Lower leg skin (tissue), 4 donors: ENCODE results near the gene PRMT9. TPM values are rescaled to one million over a fixed set of nuclear protein-coding genes. Genes with fewer than 3 reads are reported as not detected.

Experiments
- DNase-seq, 2 donors: peaks; one replicate each; pipeline ENCODE4 v3.0.0-alpha.2; 2019; ENCODE audit warnings: low spot score in 2 of 2
- H3K4me3 ChIP-seq: fragments of 200-600 bp; sonication (generic); 2 replicates; pipeline ENCODE4 v1.5.1; 2017; ENCODE audit warnings: mild to moderate bottlenecking, low read depth; ENCODE audit not compliant: poor library complexity, severe bottlenecking
- CTCF ChIP-seq, 3 donors: fragments of 450-650 bp; IDR thresholded peaks; one replicate each; pipeline ENCODE4 v1.5.1; 2016; ENCODE audit warnings: antibody characterized with exemption in 3 of 3, mild to moderate bottlenecking in 3 of 3, moderate library complexity in 2 of 3
- POLR2A ChIP-seq, 2 donors: fragments of 450-650 bp; IDR thresholded peaks; one replicate each; pipeline ENCODE4 v1.6.1; 2016 to 2017; ENCODE audit warnings: antibody characterized with exemption in 2 of 2, mild to moderate bottlenecking in 1 of 2, moderate library complexity in 1 of 2
- WGBS, 2 donors: methylation state at CpG; one replicate each; pipeline ENCODE4 v1.1.5; 2018; 5-methylcytosine and 5-hydroxymethylcytosine counted together
- intact Hi-C: fragments of 100-400 bp; cut with DNase I; formaldehyde crosslinking; loops from one replicate; pipeline ENCODE4 v1.15.0; 2023; ENCODE audit warnings: low total_unique reads
- total RNA-seq, 4 donors: library from RNA; depleted of rRNA; stranded (reverse); fragments of >200 nt; gene quantifications; one replicate each; pipeline ENCODE4 v1.1.0, GENCODE V29; 2016

Gene PRMT9
- total RNA-seq, 4 donors from 2014 or later = 7.6 to 10.3 (median 9.1) TPM

- 84 to 91% methylated on average over 8 of the region's 8 CpGs for WGBS, 2 donors
- intact Hi-C loops = no loop called here
- no peak overlapping the region for H3K4me3 ChIP-seq
- DNase-seq = peak; percentile 72 to 90
- no peak for TF ChIP-seq CTCF (IDR thresholded peaks at IDR 0.05)
- TF ChIP-seq POLR2A (IDR thresholded peaks at IDR 0.05) = no peak
Observed at GRCh38 chr4:147714575-147715401, 30.8 kb upstream of the PRMT9 start.

DNA sequence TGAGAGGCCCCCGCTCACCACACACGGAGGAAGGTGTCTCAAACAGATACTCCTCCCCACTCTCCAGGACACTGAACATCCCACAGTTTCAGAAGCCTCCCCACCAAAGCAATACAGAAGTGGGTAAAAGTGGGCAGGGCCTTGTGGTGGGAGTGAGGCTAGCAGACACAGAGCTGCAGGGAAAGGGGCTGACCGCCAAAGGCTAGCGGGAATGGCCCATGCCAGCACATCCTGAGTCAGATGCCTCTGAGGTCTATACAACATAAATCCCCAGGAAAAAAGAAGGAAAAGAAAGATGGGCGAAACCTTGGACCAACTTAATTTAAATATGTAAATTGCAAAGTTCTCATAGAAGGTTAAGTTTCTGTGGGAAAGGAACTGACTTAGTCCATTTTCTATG lies 26.0 kb upstream of the PRMT9 start:
- no peak for DNase-seq
- intact Hi-C loops = loop anchor here (2.0 kb wide), 1 partner anchor 157 kb away; no protein-coding TSS in a partner anchor
- WGBS, 2 donors = 92 to 98% methylated on average over 5 of the region's 5 CpGs
- H3K4me3 ChIP-seq = no peak overlapping the region
- TF ChIP-seq CTCF (IDR thresholded peaks at IDR 0.05) (no peak), POLR2A (IDR thresholded peaks at IDR 0.05) (no peak)

DNA sequence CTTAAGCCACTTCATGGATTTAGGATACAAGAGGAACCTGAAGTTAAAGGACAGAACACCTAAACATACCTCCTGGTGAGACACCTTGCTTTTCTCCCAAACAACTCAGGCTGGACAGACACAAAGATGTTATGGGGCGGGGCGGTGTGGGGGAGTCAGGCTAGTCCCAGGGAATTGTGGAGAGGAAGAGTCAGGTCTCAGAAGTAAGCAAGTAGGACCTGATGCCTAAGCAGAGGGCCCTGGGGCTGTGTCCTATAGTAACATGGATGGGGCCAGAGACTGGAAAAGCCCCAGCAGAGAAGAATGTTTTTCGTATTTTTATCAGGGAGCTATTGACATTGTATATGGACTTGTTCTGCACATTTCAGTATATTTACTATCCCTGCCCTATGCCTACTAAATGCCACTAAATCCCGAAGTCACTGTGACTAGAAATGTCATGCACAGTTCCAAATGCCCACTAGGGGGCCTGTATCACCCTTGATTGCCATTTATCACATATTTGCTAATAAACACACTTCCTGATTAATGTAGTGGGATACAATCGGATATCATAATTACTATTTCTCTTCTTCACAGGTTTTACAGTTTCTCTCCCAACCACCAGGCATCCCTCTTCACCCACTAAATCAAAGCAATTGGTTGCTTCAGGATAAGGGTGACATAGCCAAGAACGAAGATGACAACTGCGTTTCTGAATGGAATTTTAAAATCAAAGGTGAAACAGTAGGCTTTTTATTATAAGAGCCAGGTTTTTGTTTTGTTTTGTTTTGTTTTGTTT lies 24.1 kb upstream of the PRMT9 start:
- 33 to 39% methylated on average over 7 of the region's 7 CpGs for WGBS, 2 donors
- DNase-seq = peak in 1 of 2 donors; percentile 62
- no peak overlapping the region for H3K4me3 ChIP-seq
- TF ChIP-seq CTCF (IDR thresholded peaks at IDR 0.05) (peak in 1 of 3 donors; percentile 80), POLR2A (IDR thresholded peaks at IDR 0.05) (no peak)
- intact Hi-C loops = loop anchor here (2.0 kb wide), 1 partner anchor 159 kb away; no protein-coding TSS in a partner anchor

DNA sequence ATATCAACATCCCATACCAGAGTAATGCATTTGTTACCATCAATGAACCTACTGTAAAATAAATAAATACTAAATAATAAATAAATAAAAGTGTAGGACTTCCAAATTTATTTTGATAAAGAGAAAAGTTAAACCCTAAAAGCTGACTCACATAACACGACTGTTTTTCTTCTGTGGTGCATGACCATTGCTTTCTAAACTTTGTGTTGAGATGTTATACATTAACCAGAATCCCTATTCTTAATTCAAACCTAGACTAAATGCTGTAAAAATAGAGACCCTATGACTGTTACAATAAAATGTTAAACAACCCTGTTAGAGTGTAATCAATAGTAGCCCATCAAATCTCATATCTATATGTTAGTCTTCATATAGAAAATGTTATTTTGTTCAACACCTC lies 20.9 kb upstream of the PRMT9 start:
- DNase-seq = no peak
- intact Hi-C loops = no loop called here
- no peak for TF ChIP-seq POLR2A (IDR thresholded peaks at IDR 0.05)
- TF ChIP-seq CTCF (IDR thresholded peaks at IDR 0.05) = no peak
- 81 to 82% methylated on average over 1 of the region's 1 CpG for WGBS, 2 donors
- H3K4me3 ChIP-seq = no peak overlapping the region

- TF ChIP-seq CTCF (IDR thresholded peaks at IDR 0.05) (no peak), POLR2A (IDR thresholded peaks at IDR 0.05) (no peak)
- whole genome bisulfite sequencing, 2 donors = 24 to 33% methylated on average over 1 of the region's 1 CpG
- no peak for DNase-seq
- intact Hi-C loops = no loop called here
- no peak overlapping the region for H3K4me3 ChIP-seq
Observed at GRCh38 chr4:147696866-147697265, 12.9 kb upstream of the PRMT9 start.
